NCI-H1694 (cell line): ENCODE data around the gene NAA20.

Source experiments
- DNase-seq: peaks from one replicate; lab custom pipeline; 2025; lab: John Stamatoyannopoulos, UW

Gene NAA20

GRCh38 chr20:20017001-20017843 is at the start of gene NAA20:
Gene NAA20, plus strand, starts transcription at chr20:20017362. Its CDS starts 35 bp downstream, at chr20:20017397.
- DNase-seq = peak; percentile 75

GRCh38 chr20:19967445-19967844 is 49.7 kb upstream of the NAA20 start:
- no peak for DNase-seq

- DNase-seq = no peak
Observed at GRCh38 chr20:19968028-19968427, 49.1 kb upstream of the NAA20 start.

GRCh38 chr20:19968466-19969073 is 48.6 kb upstream of the NAA20 start:
- no peak for DNase-seq

GRCh38 chr20:19969106-19969505 is 48.1 kb upstream of the NAA20 start:
- DNase-seq = no peak

GRCh38 chr20:19969507-19970255 is 47.5 kb upstream of the NAA20 start:
- no peak for DNase-seq

- DNase-seq = no peak
Observed at GRCh38 chr20:19970256-19970765, 46.9 kb upstream of the NAA20 start.

GRCh38 chr20:19971116-19971515 is 46.0 kb upstream of the NAA20 start:
- no peak for DNase-seq

- no peak for DNase-seq
Observed at GRCh38 chr20:19973961-19974629, 43.1 kb upstream of the NAA20 start.

- DNase-seq = peak; percentile 59
Observed at GRCh38 chr20:19974630-19975435, 42.3 kb upstream of the NAA20 start.

- no peak for DNase-seq
Observed at GRCh38 chr20:19975436-19975799, 41.7 kb upstream of the NAA20 start.

- no peak for DNase-seq
Observed at GRCh38 chr20:19975901-19976300, 41.3 kb upstream of the NAA20 start.

GRCh38 chr20:19976595-19977372 is 40.4 kb upstream of the NAA20 start:
- no peak for DNase-seq

GRCh38 chr20:19977373-19977770 is 39.8 kb upstream of the NAA20 start:
- no peak for DNase-seq

GRCh38 chr20:19978511-19979210 is 38.5 kb upstream of the NAA20 start:
- DNase-seq = no peak

GRCh38 chr20:19981031-19981451 is 36.1 kb upstream of the NAA20 start:
- no peak for DNase-seq

- no peak for DNase-seq
Observed at GRCh38 chr20:19986419-19986818, 30.7 kb upstream of the NAA20 start.

- no peak for DNase-seq
Observed at GRCh38 chr20:19987046-19987445, 30.1 kb upstream of the NAA20 start.

GRCh38 chr20:19990850-19991249 is 26.3 kb upstream of the NAA20 start:
- no peak for DNase-seq

- DNase-seq = no peak
Observed at GRCh38 chr20:19991308-19991707, 25.9 kb upstream of the NAA20 start.
